Forelimb muscle (tissue), 1 donor: ENCODE results near the gene ARMCX5. TPM values are rescaled to one million over a fixed set of nuclear protein-coding genes. Genes with fewer than 3 reads are reported as not detected.

Experiments
- DNase-seq: peaks from one replicate; pipeline ENCODE4 v3.0.0-alpha.2; 2013; ENCODE audit warnings: low read depth
- polyA plus RNA-seq: library from polyadenylated mRNA; unstranded; fragments of 120-200 nt; gene quantifications from one replicate; pipeline ENCODE4 v1.2.1, GENCODE V29; 2013; ENCODE audit not compliant: insufficient read length

ARMCX5 gene
- polyA plus RNA-seq: 6.2 TPM

GRCh38 chrX:102599084-102599950 lies at the start of gene ARMCX5:
Gene ARMCX5 (plus strand): TSS chrX:102599515. CDS start chrX:102602142, 2,627 bp downstream.
- peak; percentile 63 for DNase-seq

- no peak for DNase-seq
Measured at GRCh38 chrX:102558607-102559006, 40.7 kb upstream of the ARMCX5 start.

- DNase-seq: no peak
Measured at GRCh38 chrX:102560423-102561068, 38.8 kb upstream of the ARMCX5 start.

GRCh38 chrX:102580891-102581290 lies 18.4 kb upstream of the ARMCX5 start:
- DNase-seq: no peak

GRCh38 chrX:102593367-102593766 lies 5.9 kb upstream of the ARMCX5 start:
- no peak for DNase-seq

- DNase-seq: peak; percentile 1
Measured at GRCh38 chrX:102599951-102600579, 750 bp downstream of the ARMCX5 start.

GRCh38 chrX:102604327-102604726 lies 5.0 kb downstream of the ARMCX5 start:
- DNase-seq: no peak

GRCh38 chrX:102606115-102606514 lies 6.8 kb downstream of the ARMCX5 start:
- no peak for DNase-seq

- no peak for DNase-seq
Measured at GRCh38 chrX:102610905-102611304, 11.6 kb downstream of the ARMCX5 start.

GRCh38 chrX:102624105-102624504 lies 24.8 kb downstream of the ARMCX5 start:
- no peak for DNase-seq

GRCh38 chrX:102627640-102628039 lies 28.3 kb downstream of the ARMCX5 start:
- no peak for DNase-seq

GRCh38 chrX:102637561-102637960 lies 38.2 kb downstream of the ARMCX5 start:
- no peak for DNase-seq

GRCh38 chrX:102650903-102651241 lies 51.6 kb downstream of the ARMCX5 start:
- no peak for DNase-seq

- no peak for DNase-seq
Measured at GRCh38 chrX:102651242-102652011, 52.1 kb downstream of the ARMCX5 start, which contains the start of gene GPRASP1. Gene GPRASP1 (plus strand): TSS chrX:102651483. CDS start chrX:102653914, 2,431 bp downstream.

- DNase-seq: no peak
Measured at GRCh38 chrX:102652031-102652688, 52.8 kb downstream of the ARMCX5 start.

Other genes with a start within 250 kb of the ARMCX5 start
- not detected for gene NXF2B, start 159.5 kb upstream of the ARMCX5 start, polyA plus RNA-seq
- gene TCP11X2, start 127.7 kb upstream of the ARMCX5 start, polyA plus RNA-seq: not detected
- gene TMSB15A, start 82.8 kb upstream of the ARMCX5 start, polyA plus RNA-seq: 9.8 TPM
- 10.4 TPM for gene GPRASP1, start 52.0 kb downstream of the ARMCX5 start, polyA plus RNA-seq
- gene GPRASP2, start 112.9 kb downstream of the ARMCX5 start, polyA plus RNA-seq: 15.5 TPM
- 7.0 TPM for gene GPRASP3, start 121.2 kb downstream of the ARMCX5 start, polyA plus RNA-seq